NCI-H1694 (cell line): ENCODE measurements around the gene DESI1.
"Not testable (repeated sequence)": the region's sequence is repeated elsewhere in the genome, so short reads cannot be mapped to it uniquely, and the experiment has no call there.

Experiments used
- DNase-seq: peaks from one replicate; lab custom pipeline; 2025; lab: John Stamatoyannopoulos, UW

DESI1 gene

GRCh38 chr22:41585898-41586297, 34.9 kb downstream of the DESI1 start:
- DNase-seq, result no peak

- no peak for DNase-seq
Measured at GRCh38 chr22:41584881-41585280, 36.0 kb downstream of the DESI1 start.

GRCh38 chr22:41582694-41583093, 38.1 kb downstream of the DESI1 start:
- DNase-seq, result no peak

- no peak for DNase-seq
Measured at GRCh38 chr22:41579997-41580355, 40.9 kb downstream of the DESI1 start.

- no peak for DNase-seq
Measured at GRCh38 chr22:41579297-41579996, 41.4 kb downstream of the DESI1 start.

GRCh38 chr22:41578818-41579217, 42.0 kb downstream of the DESI1 start:
- DNase-seq, result no peak

GRCh38 chr22:41578114-41578513, 42.7 kb downstream of the DESI1 start:
- DNase-seq, result no peak

- DNase-seq, result peak; percentile 43
Measured at GRCh38 chr22:41576877-41577276, 44.0 kb downstream of the DESI1 start.

- DNase-seq, result no peak
Measured at GRCh38 chr22:41575533-41575932, 45.3 kb downstream of the DESI1 start.

GRCh38 chr22:41574847-41575381, 45.9 kb downstream of the DESI1 start:
- DNase-seq, result no peak

GRCh38 chr22:41573677-41574076, 47.2 kb downstream of the DESI1 start:
- DNase-seq, result no peak

- DNase-seq, result not testable (repeated sequence)
Measured at GRCh38 chr22:41572305-41572704, 48.5 kb downstream of the DESI1 start.

GRCh38 chr22:41571786-41572185, 49.1 kb downstream of the DESI1 start:
- DNase-seq, result no peak

GRCh38 chr22:41570221-41570620, 50.6 kb downstream of the DESI1 start:
- no peak for DNase-seq

- no peak for DNase-seq
Measured at GRCh38 chr22:41568811-41569210, 52.0 kb downstream of the DESI1 start.

GRCh38 chr22:41567512-41567768, 53.4 kb downstream of the DESI1 start:
- DNase-seq, result no peak

- peak; percentile 42 for DNase-seq
Measured at GRCh38 chr22:41565403-41566054, 55.3 kb downstream of the DESI1 start.

GRCh38 chr22:41564563-41564962, 56.3 kb downstream of the DESI1 start:
- no peak for DNase-seq

- DNase-seq, result peak; percentile 10
Measured at GRCh38 chr22:41563051-41563711, 57.7 kb downstream of the DESI1 start.

GRCh38 chr22:41562461-41562860, 58.4 kb downstream of the DESI1 start:
- DNase-seq, result no peak

- DNase-seq, result no peak
Measured at GRCh38 chr22:41561788-41562187, 59.1 kb downstream of the DESI1 start.

GRCh38 chr22:41561335-41561734, 59.5 kb downstream of the DESI1 start:
- DNase-seq, result no peak

GRCh38 chr22:41560095-41560471, 60.8 kb downstream of the DESI1 start:
- DNase-seq, result no peak
